K562 (cell line): ENCODE results near the gene FBXW8. TPM values are rescaled to one million over a fixed set of nuclear protein-coding genes. Genes with fewer than 3 reads are reported as not detected.

Source experiments
- CSDE1 ChIP-seq, 2 experiments: fragments of 450-650 bp; IDR thresholded peaks; 2 replicates each; pipeline ENCODE4 v1.6.1; 2016; ENCODE audit warnings: mild to moderate bottlenecking in 1 of 2
- EGR1 ChIP-seq: fragments of 450-650 bp; conservative IDR thresholded peaks from 2 replicates; pipeline ENCODE4 v1.6.1; 2017; ENCODE audit warnings: mild to moderate bottlenecking
- ETV1 ChIP-seq: fragments of 450-650 bp; conservative IDR thresholded peaks from 2 replicates; pipeline ENCODE4 v1.6.1; 2016; ENCODE audit warnings: missing genetic modification characterization, control low read depth, low read depth, missing compliant biosample characterization
- HBP1 ChIP-seq: fragments of 450-650 bp; formaldehyde crosslinking; IDR thresholded peaks from 2 replicates; pipeline ENCODE4 v1.4.0; 2022; ENCODE audit warnings: missing genetic modification characterization
- HDAC3 ChIP-seq: fragments of 450-650 bp; IDR thresholded peaks from 2 replicates; pipeline ENCODE4 v1.6.1; 2018; ENCODE audit warnings: borderline replicate concordance, mild to moderate bottlenecking, moderate library complexity; ENCODE audit not compliant: partially characterized antibody
- HNRNPLL ChIP-seq: fragments of 200-400 bp; formaldehyde crosslinking; IDR thresholded peaks from 2 replicates; pipeline ENCODE4 v1.6.1; 2017; ENCODE audit warnings: low read length, low read depth, mild to moderate bottlenecking; ENCODE audit not compliant: poor library complexity, severe bottlenecking
- MAFF ChIP-seq: IDR thresholded peaks from 2 replicates; pipeline ENCODE4 v1.6.1; 2012; ENCODE audit warnings: low read length, improper control_type of control experiment
- MAZ ChIP-seq, 2 experiments: fragments of 450-650 bp in 1 of 2; sonication (generic) in 1 of 2; formaldehyde crosslinking; IDR thresholded peaks in 1 of 2; conservative IDR thresholded peaks in 1 of 2; 2 replicates each; pipeline versions ENCODE4 v1.4.0 to v1.5.0; 2020; ENCODE audit warnings: mild to moderate bottlenecking in 1 of 2, missing genetic modification reagents in 1 of 2
- NEUROD1 ChIP-seq: fragments of 150-350 bp; IDR thresholded peaks from 2 replicates; pipeline ENCODE4 v1.6.1; 2014; ENCODE audit warnings: borderline replicate concordance, low read length, low read depth; ENCODE audit not compliant: partially characterized antibody
- NR1H2 ChIP-seq: sonication (generic); formaldehyde crosslinking; IDR thresholded peaks from 2 replicates; pipeline ENCODE4 v1.4.0; 2020; ENCODE audit warnings: mild to moderate bottlenecking, missing genetic modification reagents
- RERE ChIP-seq: sonication (generic); formaldehyde crosslinking; IDR thresholded peaks from 2 replicates; pipeline ENCODE4 v1.8.0; 2023; ENCODE audit warnings: missing genetic modification reagents, mild to moderate bottlenecking, borderline replicate concordance
- ZBTB17 ChIP-seq: fragments of 450-650 bp; formaldehyde crosslinking; IDR thresholded peaks from 2 replicates; pipeline ENCODE4 v1.4.0; 2020; ENCODE audit warnings: mild to moderate bottlenecking
- ZC3H11A ChIP-seq: IDR thresholded peaks from 2 replicates; pipeline ENCODE4 v1.6.1; 2012; ENCODE audit warnings: low read depth, low read length, improper control_type of control experiment
- ZNF695 ChIP-seq: fragments of 450-650 bp; formaldehyde crosslinking; IDR thresholded peaks from 2 replicates; pipeline ENCODE4 v1.4.0; 2020; ENCODE audit warnings: mild to moderate bottlenecking, moderate library complexity
- ZNF780A ChIP-seq: fragments of 250-450 bp; sonication (Bioruptor Pico); IDR thresholded peaks from 2 replicates; pipeline ENCODE4 v1.5.0; 2021; ENCODE audit warnings: mild to moderate bottlenecking
- polyA plus RNA-seq, 8 experiments: library from polyadenylated mRNA; depleted of rRNA in 4 of 8; stranded (reverse) in 5 of 8; unstranded in 3 of 8; fragments of >200 nt; fragmentation: Nextera tagmentation in 2 of 8; fragmentation: Illumina TruSeq in 1 of 8; extraction: Ambion mirVana in 2 of 8; extraction: Trizol in 1 of 8; gene quantifications; 2 replicates each; pipeline versions ENCODE4 v1.2.1 to v1.2.3, GENCODE V29; 2011 to 2014; ENCODE audit warnings: inconsistent platforms in 1 of 8, missing spikeins in 1 of 8
- total RNA-seq, 7 experiments: library from RNA; depleted of rRNA in 6 of 7; stranded (reverse); fragments of >200 nt in 6 of 7; fragmentation: Illumina TruSeq in 2 of 7; extraction: Trizol in 2 of 7; gene quantifications; 2 replicates each; pipeline versions ENCODE4 v1.2.1 to v1.2.3, GENCODE V29; 2011 to 2021; ENCODE audit warnings: low replicate concordance in 1 of 7
- TF ChIP-seq, protein P1 (sequence below): sonication (generic); formaldehyde crosslinking; IDR thresholded peaks from 2 replicates; pipeline ENCODE4 v1.4.0; 2020; ENCODE audit warnings: mild to moderate bottlenecking, missing genetic modification reagents
- TF ChIP-seq, protein P2 (sequence below): IDR thresholded peaks from 2 replicates; pipeline ENCODE4 v1.6.1; 2014; ENCODE audit warnings: antibody characterized with exemption

FBXW8 gene
- total and polyA plus RNA-seq, 9 of the 15 experiments (the other 6 are each of a cell fraction or from before 2014, with no cell fraction given) = 0.58 to 8.3 (median 4.4) TPM

DNA sequence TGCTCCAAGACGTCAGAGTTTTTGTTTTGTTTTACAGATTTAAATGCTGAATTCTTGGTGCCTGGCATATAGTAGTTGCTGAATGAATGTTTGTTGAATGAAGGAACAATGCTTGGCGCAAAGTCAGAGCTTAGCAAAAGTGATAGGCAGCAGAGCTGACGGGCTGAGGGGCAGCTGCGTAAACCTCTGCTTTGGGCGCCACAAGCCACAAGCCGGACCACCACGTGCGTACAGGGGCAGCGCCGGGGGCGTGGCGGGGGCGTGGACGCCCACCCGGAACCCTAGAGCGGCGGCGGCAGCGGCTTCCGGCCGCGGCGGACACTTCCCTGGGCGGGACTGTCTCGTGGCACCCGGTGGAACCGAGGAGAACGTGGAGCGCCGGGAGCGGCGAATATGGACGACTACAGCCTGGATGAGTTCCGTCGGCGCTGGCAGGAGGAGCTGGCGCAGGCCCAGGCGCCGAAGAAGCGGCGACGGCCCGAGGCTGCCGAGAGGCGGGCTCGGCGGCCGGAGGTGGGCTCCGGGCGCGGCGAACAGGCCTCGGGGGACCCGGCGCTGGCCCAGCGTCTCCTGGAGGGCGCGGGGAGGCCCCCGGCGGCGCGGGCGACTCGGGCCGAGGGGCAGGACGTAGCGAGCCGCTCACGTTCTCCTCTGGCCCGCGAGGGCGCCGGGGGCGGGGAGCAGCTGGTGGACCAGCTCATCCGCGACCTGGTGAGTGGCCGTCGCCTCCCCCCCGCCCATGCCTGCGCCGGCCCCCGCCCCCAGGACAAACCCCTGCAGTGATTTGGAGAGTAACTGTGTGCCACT is at the start of gene FBXW8 (continued):
- TF ChIP-seq, protein P1, sequence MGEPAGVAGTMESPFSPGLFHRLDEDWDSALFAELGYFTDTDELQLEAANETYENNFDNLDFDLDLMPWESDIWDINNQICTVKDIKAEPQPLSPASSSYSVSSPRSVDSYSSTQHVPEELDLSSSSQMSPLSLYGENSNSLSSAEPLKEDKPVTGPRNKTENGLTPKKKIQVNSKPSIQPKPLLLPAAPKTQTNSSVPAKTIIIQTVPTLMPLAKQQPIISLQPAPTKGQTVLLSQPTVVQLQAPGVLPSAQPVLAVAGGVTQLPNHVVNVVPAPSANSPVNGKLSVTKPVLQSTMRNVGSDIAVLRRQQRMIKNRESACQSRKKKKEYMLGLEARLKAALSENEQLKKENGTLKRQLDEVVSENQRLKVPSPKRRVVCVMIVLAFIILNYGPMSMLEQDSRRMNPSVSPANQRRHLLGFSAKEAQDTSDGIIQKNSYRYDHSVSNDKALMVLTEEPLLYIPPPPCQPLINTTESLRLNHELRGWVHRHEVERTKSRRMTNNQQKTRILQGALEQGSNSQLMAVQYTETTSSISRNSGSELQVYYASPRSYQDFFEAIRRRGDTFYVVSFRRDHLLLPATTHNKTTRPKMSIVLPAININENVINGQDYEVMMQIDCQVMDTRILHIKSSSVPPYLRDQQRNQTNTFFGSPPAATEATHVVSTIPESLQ (CRISPR knock-in tag) = no peak
- TF ChIP-seq HDAC3 = no peak
- TF ChIP-seq HBP1 (CRISPR knock-in tag) = peak; percentile 76; the same call in 1 of the 2 replicates
- no peak for TF ChIP-seq ZNF780A
- TF ChIP-seq EGR1 = peak; percentile 98
- TF ChIP-seq ZBTB17 (CRISPR knock-in tag) = no peak
- TF ChIP-seq NEUROD1 = peak; percentile 80
- TF ChIP-seq, protein P2, sequence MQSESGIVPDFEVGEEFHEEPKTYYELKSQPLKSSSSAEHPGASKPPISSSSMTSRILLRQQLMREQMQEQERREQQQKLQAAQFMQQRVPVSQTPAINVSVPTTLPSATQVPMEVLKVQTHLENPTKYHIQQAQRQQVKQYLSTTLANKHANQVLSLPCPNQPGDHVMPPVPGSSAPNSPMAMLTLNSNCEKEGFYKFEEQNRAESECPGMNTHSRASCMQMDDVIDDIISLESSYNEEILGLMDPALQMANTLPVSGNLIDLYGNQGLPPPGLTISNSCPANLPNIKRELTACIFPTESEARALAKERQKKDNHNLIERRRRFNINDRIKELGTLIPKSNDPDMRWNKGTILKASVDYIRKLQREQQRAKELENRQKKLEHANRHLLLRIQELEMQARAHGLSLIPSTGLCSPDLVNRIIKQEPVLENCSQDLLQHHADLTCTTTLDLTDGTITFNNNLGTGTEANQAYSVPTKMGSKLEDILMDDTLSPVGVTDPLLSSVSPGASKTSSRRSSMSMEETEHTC = peak; percentile 68; the same call in 1 of the 2 replicates
- no peak for TF ChIP-seq ZNF695 (CRISPR knock-in tag)
- peak; percentile 60; the same call in 1 of the 2 replicates for TF ChIP-seq ETV1 (tag)
- TF ChIP-seq RERE (CRISPR knock-in tag) = no peak
- no peak for TF ChIP-seq CSDE1 (IDR thresholded peaks at IDR 0.05)
- peak; percentile 50 for TF ChIP-seq HNRNPLL
- TF ChIP-seq MAZ (CRISPR knock-in tag; conservative IDR thresholded peaks at IDR 0.05 in 1 of 2, IDR thresholded peaks at IDR 0.05 in 1 of 2) = peak; percentile 75 to 78; a peak in 3 of 4 replicates
- no peak for TF ChIP-seq MAFF
- no peak for TF ChIP-seq NR1H2 (CRISPR knock-in tag)
- TF ChIP-seq ZC3H11A = peak; percentile 81; the same call in 1 of the 2 replicates
